Mucosa of rectum (tissue), 2 donors: Measurements from ENCODE around the gene DENND4A.
"Not testable (repeated sequence)": the region's sequence is repeated elsewhere in the genome, so short reads cannot be mapped to it uniquely, and the experiment has no call there.

ENCODE experiments used
- H3K27ac ChIP-seq, 2 donors: one replicate each; pipeline ENCODE4 v1.7.0; 2013; ENCODE audit warnings: inconsistent platforms in 2 of 2, low read depth in 2 of 2, low read length in 2 of 2
- H3K27me3 ChIP-seq, 2 donors: one replicate each; pipeline ENCODE4 v1.7.0; 2013; ENCODE audit warnings: low read length in 2 of 2; ENCODE audit not compliant: control insufficient read depth in 2 of 2, insufficient read depth in 2 of 2
- H3K36me3 ChIP-seq, 2 donors: one replicate each; pipeline ENCODE4 v1.7.0; 2013; ENCODE audit warnings: low read length in 2 of 2; ENCODE audit not compliant: control insufficient read depth in 2 of 2, insufficient read depth in 2 of 2
- H3K4me1 ChIP-seq, 2 donors: one replicate each; pipeline ENCODE4 v1.7.0; 2013; ENCODE audit warnings: low read length in 2 of 2, mild to moderate bottlenecking in 1 of 2; ENCODE audit not compliant: control insufficient read depth in 2 of 2, insufficient read depth in 2 of 2
- H3K4me3 ChIP-seq, 2 donors: one replicate each; pipeline ENCODE4 v1.7.0; 2013; ENCODE audit warnings: low read length in 2 of 2
- H3K9ac ChIP-seq, 2 donors: one replicate each; pipeline ENCODE4 v1.7.0; 2013; ENCODE audit warnings: low read length in 2 of 2, low read depth in 1 of 2, mild to moderate bottlenecking in 1 of 2
- H3K9me3 ChIP-seq, 2 donors: one replicate each; pipeline ENCODE4 v1.7.0; 2013; ENCODE audit warnings: low read length in 2 of 2; ENCODE audit not compliant: control insufficient read depth in 2 of 2
- donor health status: healthy.
- donor health status: Normal muscosa, but diverticular disease.

DENND4A gene

DNA sequence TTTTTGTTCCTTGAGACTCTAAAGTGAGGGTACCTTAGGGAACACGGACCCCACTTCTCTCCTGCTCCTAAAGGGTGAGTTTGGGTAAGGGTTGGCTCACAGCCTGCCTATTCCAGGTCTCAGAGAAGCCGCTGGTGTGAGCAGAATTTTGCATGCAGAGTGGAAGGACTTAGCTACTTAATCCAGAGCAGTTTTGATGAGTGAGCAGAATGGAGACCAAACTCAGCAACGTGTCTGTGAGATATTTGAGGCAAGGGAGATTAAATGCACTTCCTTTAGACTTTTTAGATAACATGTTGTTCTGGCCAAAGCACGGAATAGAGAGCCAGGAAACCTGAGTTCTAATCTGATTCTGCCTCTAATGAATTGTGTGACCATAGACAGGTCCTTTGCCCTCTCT lies 165.2 kb downstream of the DENND4A start:
- H3K27ac ChIP-seq: no peak overlapping the region
- peaks cover 4 to 10% of the 10 kb centered on the region in 2 donors for H3K36me3 ChIP-seq
- H3K4me3 ChIP-seq: no peak overlapping the region
- H3K9me3 ChIP-seq: no peaks in the 10 kb centered on the region
- no peaks in the 10 kb centered on the region for H3K27me3 ChIP-seq
- H3K9ac ChIP-seq: no peak overlapping the region
- H3K4me1 ChIP-seq: no peaks in the 10 kb centered on the region

DNA sequence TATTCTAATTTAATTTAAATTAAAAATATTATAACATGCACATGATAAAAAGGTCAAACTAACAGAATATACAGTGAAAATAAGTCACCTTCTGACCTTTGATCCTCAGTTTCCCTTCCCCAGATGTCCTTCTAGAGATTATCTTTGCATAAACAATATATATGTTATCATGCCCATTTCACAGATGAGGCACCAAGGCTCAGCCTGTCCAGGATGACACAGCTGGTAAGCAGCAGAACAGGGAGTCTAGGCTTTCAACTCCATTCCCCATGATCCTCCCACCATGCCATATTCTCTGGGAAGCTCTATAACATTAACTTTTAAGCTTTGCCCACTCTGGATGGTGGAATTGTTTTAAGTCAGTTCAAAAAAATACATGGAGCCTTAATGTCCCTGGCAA lies 169.0 kb downstream of the DENND4A start:
- Histone ChIP-seq H3K9ac (no peak overlapping the region), H3K4me3 (no peak overlapping the region), H3K27ac (no peak overlapping the region), H3K27me3 (no peaks in the 10 kb centered on the region), H3K9me3 (no peaks in the 10 kb centered on the region), H3K36me3 (peaks cover 4 to 10% of the 10 kb centered on the region in 2 donors), H3K4me1 (no peaks in the 10 kb centered on the region)

DNA sequence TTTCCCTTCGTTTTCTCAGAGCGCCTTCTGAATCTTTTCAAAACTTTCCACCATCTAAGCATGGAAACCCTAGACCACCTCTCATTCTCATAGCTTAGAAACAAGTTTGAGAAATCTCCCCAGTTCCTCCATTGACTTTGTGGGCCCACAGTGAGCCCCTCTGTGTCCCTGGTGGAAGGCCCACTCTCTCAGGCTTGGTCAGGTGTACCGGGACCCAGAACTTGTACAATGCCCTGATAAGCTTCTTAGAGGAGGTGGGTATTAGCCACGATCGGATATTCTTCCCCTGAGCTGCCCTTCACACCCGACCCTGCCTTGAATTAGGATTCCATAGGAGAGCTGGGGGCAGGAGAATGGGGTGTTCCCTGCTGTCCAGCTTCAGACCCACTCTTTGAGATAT lies 170.5 kb downstream of the DENND4A start, which contains the start of gene SLC24A1:
Gene SLC24A1 (plus strand): TSS at position 301 of the 400 bp plus-strand sequence. CDS start 2,143 bp downstream, outside the sequence.
- no peak within 1 kb of the TSS for H3K9ac ChIP-seq
- H3K27ac ChIP-seq: no peak within 1 kb of the TSS
- peaks cover 4 to 10% of the 10 kb centered on the region in 2 donors for H3K36me3 ChIP-seq
- no peaks in the 10 kb centered on the region for H3K9me3 ChIP-seq
- no peaks in the 10 kb centered on the region for H3K27me3 ChIP-seq
- H3K4me1 ChIP-seq: no peaks in the 10 kb centered on the region
- no peak within 1 kb of the TSS for H3K4me3 ChIP-seq

DNA sequence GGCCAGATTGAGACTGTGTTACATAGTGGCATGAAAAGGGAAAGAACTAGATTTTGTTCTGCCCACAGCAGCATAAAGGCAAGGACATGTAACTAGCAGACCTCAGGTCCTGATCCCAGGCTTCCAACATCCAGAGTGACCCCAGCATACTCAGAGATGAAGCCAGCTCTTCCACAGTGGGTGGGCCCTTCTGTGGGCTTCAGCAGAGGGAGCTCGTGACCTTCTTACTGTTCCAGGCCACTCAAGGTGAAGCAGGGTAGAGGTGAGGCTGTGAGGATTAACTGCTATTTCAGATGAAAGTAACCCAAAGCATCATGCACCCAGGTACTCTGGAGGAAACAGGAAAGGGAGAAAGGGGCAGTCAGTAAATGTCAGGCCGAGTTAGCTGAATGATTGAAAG lies 171.3 kb downstream of the DENND4A start:
- H3K27ac ChIP-seq: no peak overlapping the region
- no peak overlapping the region for H3K4me3 ChIP-seq
- no peak overlapping the region for H3K9ac ChIP-seq
- no peaks in the 10 kb centered on the region for H3K9me3 ChIP-seq
- H3K36me3 ChIP-seq: peaks cover 4 to 10% of the 10 kb centered on the region in 2 donors
- H3K4me1 ChIP-seq: no peaks in the 10 kb centered on the region
- no peaks in the 10 kb centered on the region for H3K27me3 ChIP-seq

DNA sequence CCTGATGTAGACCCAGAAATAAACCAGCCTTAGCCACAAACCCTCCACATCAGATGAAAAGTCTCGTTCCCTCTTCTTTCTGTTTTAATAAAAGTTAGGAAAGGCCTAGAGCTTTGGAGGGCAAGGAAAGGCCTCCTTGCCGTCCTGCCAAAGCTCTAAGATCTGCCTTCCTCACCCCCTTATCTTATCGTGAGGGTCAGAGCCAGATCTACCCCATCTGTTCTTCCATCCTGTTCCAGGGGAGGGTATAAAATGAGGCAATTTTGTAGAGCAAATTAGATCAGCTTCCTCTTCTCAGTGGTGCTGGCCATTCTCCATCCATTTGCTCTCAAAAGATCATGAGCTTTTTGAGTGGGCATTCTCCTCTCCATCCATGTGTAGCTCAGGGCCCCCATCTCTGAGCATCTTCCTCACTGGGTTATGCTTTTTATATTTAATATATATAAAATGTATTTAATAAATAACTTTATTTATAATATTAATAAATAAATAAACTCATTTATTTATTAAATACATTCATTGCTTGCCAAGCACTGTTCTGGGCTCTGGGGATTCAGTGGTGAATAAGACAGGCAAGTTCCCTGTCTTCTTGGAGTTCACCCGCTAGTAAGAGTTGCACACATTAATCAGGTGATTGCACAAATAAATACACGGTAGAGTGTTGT lies 172.3 kb downstream of the DENND4A start:
- H3K36me3 ChIP-seq: peaks cover 3 to 6% of the 10 kb centered on the region in 2 donors
- no peak overlapping the region for H3K4me3 ChIP-seq

DNA sequence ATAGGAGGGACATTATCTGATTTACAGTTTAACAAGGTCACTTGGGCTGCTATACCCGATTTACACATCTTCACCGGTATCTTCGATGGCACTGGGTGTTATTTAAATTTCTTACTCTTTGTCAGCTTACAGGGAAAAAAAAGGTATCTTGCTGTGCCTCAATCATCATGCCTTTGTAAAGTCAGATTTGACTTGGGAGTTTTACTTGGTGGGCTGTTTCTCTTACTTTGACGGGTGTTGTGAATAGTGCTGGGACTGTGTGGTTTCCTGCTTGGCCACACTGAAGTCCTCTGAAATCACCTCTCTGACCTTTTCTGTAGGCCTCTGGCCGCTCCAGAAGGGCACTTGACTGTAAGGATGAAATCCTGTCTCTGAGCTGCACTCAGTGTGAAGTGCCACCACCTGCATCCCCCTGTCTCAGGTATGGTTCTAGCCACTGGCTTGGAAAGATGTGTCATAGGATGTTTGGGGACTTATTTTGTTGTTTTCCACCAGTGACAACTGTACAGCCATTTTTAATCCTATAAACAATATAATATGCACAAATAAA lies 173.5 kb downstream of the DENND4A start:
- no peak overlapping the region for H3K4me3 ChIP-seq
- H3K4me1 ChIP-seq: no peaks in the 10 kb centered on the region
- H3K27ac ChIP-seq: no peak overlapping the region
- H3K9me3 ChIP-seq: no peaks in the 10 kb centered on the region
- H3K27me3 ChIP-seq: no peaks in the 10 kb centered on the region
- H3K9ac ChIP-seq: no peak overlapping the region
- no peaks in the 10 kb centered on the region for H3K36me3 ChIP-seq

More for the DNA sequence above, 172.3 kb downstream of the DENND4A start:
- Histone ChIP-seq H3K9me3 (no peaks in the 10 kb centered on the region), H3K9ac (no peak overlapping the region), H3K4me1 (no peaks in the 10 kb centered on the region), H3K27ac (no peak overlapping the region), H3K27me3 (no peaks in the 10 kb centered on the region)

DNA sequence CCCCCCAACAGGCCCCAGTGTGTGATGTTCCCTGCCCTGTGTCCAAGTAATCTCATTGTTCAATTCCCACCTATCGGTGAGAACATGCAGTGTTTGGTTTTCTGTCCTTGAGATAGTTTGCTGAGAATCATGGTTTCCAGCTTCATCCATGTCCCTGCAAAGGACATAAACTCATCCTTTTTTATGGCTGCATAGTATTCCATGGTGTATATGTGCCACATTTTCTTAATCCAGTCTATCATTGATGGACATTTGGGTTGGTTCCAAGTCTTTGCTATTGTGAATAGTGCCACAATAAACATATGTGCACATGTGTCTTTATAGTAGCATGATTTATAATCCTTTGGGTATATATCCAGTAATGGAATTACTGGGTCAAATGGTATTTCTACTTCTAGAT lies 176.2 kb downstream of the DENND4A start:
- H3K4me3 ChIP-seq, H3K27me3 ChIP-seq, H3K9ac ChIP-seq, H3K36me3 ChIP-seq, H3K27ac ChIP-seq, H3K9me3 ChIP-seq: not testable (repeated sequence)
- H3K4me1 ChIP-seq: peaks cover 8 to 11% of the 10 kb centered on the region in 2 donors

DNA sequence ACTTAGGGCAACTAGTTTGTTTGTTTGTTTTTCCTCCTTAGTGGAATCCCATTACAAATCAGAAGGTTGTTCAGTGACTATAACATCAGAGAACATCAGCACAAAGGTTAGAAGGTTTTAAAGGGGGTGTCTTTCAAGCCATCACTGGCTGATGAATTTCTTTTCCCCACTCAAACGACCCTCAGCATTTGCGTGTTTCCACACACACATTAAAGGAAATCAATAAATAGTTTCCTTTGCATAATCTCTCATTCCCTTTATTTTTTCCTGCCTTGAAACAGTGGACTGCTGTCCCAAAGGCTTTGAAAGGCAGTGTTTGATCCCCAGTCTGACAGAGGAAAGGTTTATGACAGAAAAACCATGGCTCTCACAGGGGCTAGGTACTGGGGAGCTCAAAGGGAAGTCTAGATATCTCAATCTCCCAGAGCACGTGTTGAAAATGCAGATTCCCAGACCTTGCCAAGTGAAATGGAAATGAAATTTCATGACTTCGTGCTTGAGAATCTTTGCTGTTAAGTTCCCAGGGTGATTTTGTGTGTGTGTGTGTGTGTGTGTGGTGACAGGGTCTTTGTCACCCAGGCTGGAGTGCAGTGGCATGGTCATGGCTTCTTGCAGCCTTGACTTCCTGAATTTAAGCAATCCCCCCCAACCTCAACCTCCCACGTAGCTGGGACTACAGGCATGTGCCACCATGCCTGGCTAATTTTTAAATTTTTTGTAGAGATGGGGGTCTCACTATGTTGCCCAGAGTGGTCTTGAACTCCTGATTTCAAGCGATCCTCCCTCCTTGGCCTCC lies 178.9 kb downstream of the DENND4A start:
- H3K9ac ChIP-seq: no peak overlapping the region
- no peaks in the 10 kb centered on the region for H3K27me3 ChIP-seq
- H3K9me3 ChIP-seq: no peaks in the 10 kb centered on the region
- no peak overlapping the region for H3K27ac ChIP-seq
- H3K36me3 ChIP-seq: no peaks in the 10 kb centered on the region
- peaks cover 20 to 22% of the 10 kb centered on the region in 2 donors for H3K4me1 ChIP-seq
- H3K4me3 ChIP-seq: no peak overlapping the region

DNA sequence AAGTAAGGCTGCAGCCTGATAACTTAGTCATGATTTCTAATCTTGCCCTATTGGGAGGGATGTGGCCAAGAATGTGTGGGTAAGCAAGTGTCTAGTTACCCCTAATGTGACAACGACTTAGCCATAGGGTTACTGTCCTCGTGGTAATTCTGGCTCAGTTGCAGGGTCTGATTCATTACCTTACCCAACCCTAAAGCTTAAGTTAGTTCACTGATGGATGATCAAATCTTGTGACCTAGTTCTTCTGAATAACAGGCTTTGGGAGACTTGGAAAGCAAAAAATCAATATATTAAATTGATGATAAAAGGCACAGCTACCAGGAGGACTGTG lies 179.5 kb downstream of the DENND4A start:
- Histone ChIP-seq H3K4me3 (no peak overlapping the region), H3K9me3 (no peaks in the 10 kb centered on the region), H3K4me1 (peaks cover 20 to 22% of the 10 kb centered on the region in 2 donors), H3K27ac (no peak overlapping the region), H3K9ac (no peak overlapping the region), H3K36me3 (no peaks in the 10 kb centered on the region), H3K27me3 (no peaks in the 10 kb centered on the region)

DNA sequence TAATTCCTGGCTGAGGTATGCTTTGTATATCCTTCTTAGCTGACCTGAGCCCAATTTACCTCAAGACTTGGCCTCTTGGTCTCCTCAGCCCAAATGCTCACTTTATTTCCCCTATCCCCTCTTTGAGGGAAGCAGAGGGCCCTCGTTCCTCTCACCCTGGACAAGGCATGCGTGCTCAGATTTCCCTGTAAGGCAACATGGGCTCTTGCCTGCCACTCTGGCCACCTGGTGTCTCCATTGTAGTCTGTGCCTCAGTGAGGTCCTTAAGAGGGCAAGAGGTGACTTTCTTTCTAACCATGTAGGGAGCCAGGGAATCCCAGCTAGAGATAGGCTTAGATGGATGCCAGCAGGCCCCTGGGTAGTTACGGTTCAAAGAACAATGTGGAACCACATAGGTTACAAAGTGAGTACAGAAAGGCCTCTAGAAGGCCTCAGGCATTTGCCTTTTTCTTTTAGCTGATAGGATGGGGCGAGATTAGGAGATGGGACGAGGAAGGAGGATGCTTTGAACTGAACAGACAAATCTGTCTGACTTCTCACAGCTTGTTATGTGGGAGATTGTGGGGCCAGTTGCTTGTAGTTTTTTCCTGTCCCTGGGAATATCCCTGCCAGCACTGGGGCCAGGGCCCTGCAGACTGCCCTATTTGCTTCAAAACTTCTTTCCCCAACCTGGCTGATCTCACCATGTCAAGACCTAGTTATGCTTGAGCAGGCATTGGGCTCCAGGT lies 180.0 kb downstream of the DENND4A start:
- Histone ChIP-seq H3K27ac (peak overlapping the region; percentile 95 to 98), H3K9ac (peak overlapping the region; percentile 95 to 97)

More for the DNA sequence above, 180.0 kb downstream of the DENND4A start:
- Histone ChIP-seq H3K27me3 (no peaks in the 10 kb centered on the region), H3K36me3 (peaks cover 0 to 2% of the 10 kb centered on the region in 2 donors), H3K4me1 (peaks cover 20 to 22% of the 10 kb centered on the region in 2 donors), H3K4me3 (peak overlapping the region; percentile 95 to 96), H3K9me3 (no peaks in the 10 kb centered on the region)
